ENCODE measurements around the gene MEIG1. TPM values are rescaled to one million over a fixed set of nuclear protein-coding genes. Genes with fewer than 3 reads are reported as not detected.

MEIG1 gene
- total and polyA plus RNA-seq, 2 donors (not counting 1 experiment from before 2014, with no cell fraction given), result 0.69 TPM; not detected in 1

DNA sequence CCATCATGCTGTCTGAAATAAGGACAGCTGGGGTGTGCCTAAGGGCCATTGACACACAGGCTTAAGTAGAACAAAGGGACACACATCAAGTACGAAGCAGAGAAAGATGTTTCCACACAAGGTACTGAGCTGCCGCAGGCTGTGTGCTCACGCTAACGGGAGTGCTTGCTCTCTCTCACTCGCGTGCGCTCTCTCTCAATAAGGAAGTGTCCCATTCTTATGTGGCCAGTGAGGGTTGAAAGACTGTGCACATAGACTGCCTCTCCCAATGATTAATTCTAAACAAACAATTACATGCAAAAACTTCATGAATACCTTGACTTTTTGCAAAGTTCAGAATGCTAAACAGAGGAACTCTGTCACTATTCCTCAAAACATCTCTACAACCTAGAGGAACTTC, 35.2 kb upstream of the MEIG1 start:
- WGBS (ENCODE audit: insufficient coverage), result 100% methylated on average over 7 of the region's 7 CpGs
- intact Hi-C loops (cut with micrococcal nuclease), result no loop called here
- H3K36me3 ChIP-seq (replicated peaks in 1 of 2; ENCODE audit: control extremely low read depth in 1 of 2, control insufficient read depth in 1 of 2, extremely low read depth in 1 of 2, insufficient read depth in 2 of 2, low read length in 1 of 2), result peaks cover 28 to 83% of the 10 kb centered on the region in 2 experiments
- Mint-ChIP-seq H3K27me3 (no peaks in the 10 kb centered on the region), H3K27ac (no peak overlapping the region), H3K9me3 (ENCODE audit: insufficient read depth) (no peaks in the 10 kb centered on the region), H3K4me3 (no peak overlapping the region), H3K4me1 (peaks cover 26% of the 10 kb centered on the region)
- ATAC-seq (ENCODE audit: low read depth) (no peak), DNase-seq (no peak)
- peaks cover 12 to 20% of the 10 kb centered on the region in 2 donors for H3K4me1 ChIP-seq (ENCODE audit: control insufficient read depth in 2 of 2, insufficient read depth in 2 of 2, low read length in 2 of 2)
- H3K79me2 ChIP-seq (ENCODE audit: control insufficient read depth, insufficient read depth, low read length), result peaks cover 52% of the 10 kb centered on the region
- no peak overlapping the region for H2AFZ ChIP-seq (ENCODE audit: insufficient read depth, low read depth, low read length, poor library complexity, severe bottlenecking)
- no peak overlapping the region for H3K4me2 ChIP-seq (replicated peaks; ENCODE audit: low read depth, low read length, poor library complexity, severe bottlenecking)
- peaks cover 20% of the 10 kb centered on the region for H4K20me1 ChIP-seq (ENCODE audit: control insufficient read depth, insufficient read depth, low read length, poor library complexity, severe bottlenecking)
- H3K27ac ChIP-seq (ENCODE audit: low read length in 2 of 2), result no peak overlapping the region
- no peak overlapping the region for H3K9ac ChIP-seq (ENCODE audit: low read length)
- no peak overlapping the region for H3K4me3 ChIP-seq (ENCODE audit: control extremely low read depth in 1 of 5, extremely low read depth in 1 of 5, insufficient read depth in 1 of 5, low read depth in 2 of 5, low read length in 4 of 5)
- TF ChIP-seq, protein P1, sequence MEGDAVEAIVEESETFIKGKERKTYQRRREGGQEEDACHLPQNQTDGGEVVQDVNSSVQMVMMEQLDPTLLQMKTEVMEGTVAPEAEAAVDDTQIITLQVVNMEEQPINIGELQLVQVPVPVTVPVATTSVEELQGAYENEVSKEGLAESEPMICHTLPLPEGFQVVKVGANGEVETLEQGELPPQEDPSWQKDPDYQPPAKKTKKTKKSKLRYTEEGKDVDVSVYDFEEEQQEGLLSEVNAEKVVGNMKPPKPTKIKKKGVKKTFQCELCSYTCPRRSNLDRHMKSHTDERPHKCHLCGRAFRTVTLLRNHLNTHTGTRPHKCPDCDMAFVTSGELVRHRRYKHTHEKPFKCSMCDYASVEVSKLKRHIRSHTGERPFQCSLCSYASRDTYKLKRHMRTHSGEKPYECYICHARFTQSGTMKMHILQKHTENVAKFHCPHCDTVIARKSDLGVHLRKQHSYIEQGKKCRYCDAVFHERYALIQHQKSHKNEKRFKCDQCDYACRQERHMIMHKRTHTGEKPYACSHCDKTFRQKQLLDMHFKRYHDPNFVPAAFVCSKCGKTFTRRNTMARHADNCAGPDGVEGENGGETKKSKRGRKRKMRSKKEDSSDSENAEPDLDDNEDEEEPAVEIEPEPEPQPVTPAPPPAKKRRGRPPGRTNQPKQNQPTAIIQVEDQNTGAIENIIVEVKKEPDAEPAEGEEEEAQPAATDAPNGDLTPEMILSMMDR (IDR thresholded peaks at IDR 0.05), result no peak
- TF ChIP-seq EZH2 (IDR thresholded peaks at IDR 0.05; ENCODE audit: borderline replicate concordance, insufficient read depth, low read depth, low read length, poor library complexity, severe bottlenecking), result no peak
- POLR2A ChIA-PET, result no interaction called here
- H3K27me3 ChIP-seq (replicated peaks in 1 of 4; ENCODE audit: control extremely low read depth in 1 of 4, control insufficient read depth in 3 of 4, insufficient read depth in 4 of 4, low read length in 3 of 4), result no peaks in the 10 kb centered on the region
- CTCF ChIA-PET, result no interaction called here
- H3K9me3 ChIP-seq (ENCODE audit: control extremely low read depth in 1 of 3, control insufficient read depth in 2 of 3, insufficient read depth in 1 of 3, low read length in 2 of 3), result no peaks in the 10 kb centered on the region

DNA sequence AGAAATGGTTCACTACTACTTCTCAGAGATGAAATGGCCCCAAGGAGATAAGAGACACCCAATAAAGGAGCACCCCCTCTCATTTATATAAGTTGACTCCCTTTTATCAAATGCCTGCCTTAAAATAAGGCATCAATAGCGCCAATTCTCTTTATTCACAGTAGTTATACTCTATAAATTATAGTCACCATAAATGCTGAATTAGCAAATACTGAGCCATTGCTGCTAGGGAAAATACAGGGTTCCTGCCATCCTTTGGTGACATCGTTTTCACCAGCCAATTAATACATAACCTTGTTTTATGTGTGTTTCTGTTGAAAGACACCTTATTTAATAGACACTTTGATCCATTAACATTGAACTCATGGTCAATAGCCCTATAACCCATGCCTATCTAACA, 33.9 kb upstream of the MEIG1 start:
- WGBS (ENCODE audit: insufficient coverage), result no CpG with 5 or more reads among the region's 2 CpGs
- ChIA-PET CTCF (interaction anchor here (1.5 kb wide), 1 partner anchor 26 kb away, joined by 3 read pairs; no protein-coding TSS in a partner anchor), POLR2A (no interaction called here)
- Mint-ChIP-seq H3K4me3 (no peak overlapping the region), H3K27ac (peak overlapping the region; percentile 80), H3K27me3 (no peaks in the 10 kb centered on the region), H3K4me1 (peaks cover 26% of the 10 kb centered on the region), H3K9me3 (ENCODE audit: insufficient read depth) (no peaks in the 10 kb centered on the region)
- intact Hi-C loops (cut with micrococcal nuclease), result no loop called here
- TF ChIP-seq, protein P1 (IDR thresholded peaks at IDR 0.05), result no peak
- TF ChIP-seq EZH2 (IDR thresholded peaks at IDR 0.05; ENCODE audit: borderline replicate concordance, insufficient read depth, low read depth, low read length, poor library complexity, severe bottlenecking), result no peak
- Histone ChIP-seq H3K79me2 (ENCODE audit: control insufficient read depth, insufficient read depth, low read length) (peaks cover 49% of the 10 kb centered on the region), H3K9ac (ENCODE audit: low read length) (no peak overlapping the region), H4K20me1 (ENCODE audit: control insufficient read depth, insufficient read depth, low read length, poor library complexity, severe bottlenecking) (peaks cover 20% of the 10 kb centered on the region), H3K27ac (ENCODE audit: low read length in 2 of 2) (no peak overlapping the region), H3K4me1 (ENCODE audit: control insufficient read depth in 2 of 2, insufficient read depth in 2 of 2, low read length in 2 of 2) (peaks cover 12 to 20% of the 10 kb centered on the region in 2 donors), H3K27me3 (replicated peaks in 1 of 4; ENCODE audit: control extremely low read depth in 1 of 4, control insufficient read depth in 3 of 4, insufficient read depth in 4 of 4, low read length in 3 of 4) (no peaks in the 10 kb centered on the region), H3K4me3 (ENCODE audit: control extremely low read depth in 1 of 5, extremely low read depth in 1 of 5, insufficient read depth in 1 of 5, low read depth in 2 of 5, low read length in 4 of 5) (no peak overlapping the region), H2AFZ (ENCODE audit: insufficient read depth, low read depth, low read length, poor library complexity, severe bottlenecking) (no peak overlapping the region), H3K9me3 (ENCODE audit: control extremely low read depth in 1 of 3, control insufficient read depth in 2 of 3, insufficient read depth in 1 of 3, low read length in 2 of 3) (no peaks in the 10 kb centered on the region), H3K36me3 (replicated peaks in 1 of 2; ENCODE audit: control extremely low read depth in 1 of 2, control insufficient read depth in 1 of 2, extremely low read depth in 1 of 2, insufficient read depth in 2 of 2, low read length in 1 of 2) (peaks cover 20 to 78% of the 10 kb centered on the region in 2 experiments), H3K4me2 (replicated peaks; ENCODE audit: low read depth, low read length, poor library complexity, severe bottlenecking) (no peak overlapping the region)
- ATAC-seq (ENCODE audit: low read depth) (no peak), DNase-seq (no peak)

All from B cell (primary cell).